Stomach (tissue), 9 donors: ENCODE measurements around the gene SLC39A3. TPM values are rescaled to one million over a fixed set of nuclear protein-coding genes. Genes with fewer than 3 reads are reported as not detected.

ENCODE experiments used
- DNase-seq, 2 donors: peaks; one replicate each; pipeline versions ENCODE4 v3.0.0 to v3.0.0-alpha.2; 2013 to 2019
- H3K27ac ChIP-seq, 5 donors: fragments of 200-600 bp in 4 of 5; sonication (generic) in 4 of 5; one replicate each; pipeline ENCODE4 v1.5.1; 2013 to 2019; ENCODE audit warnings: mild to moderate bottlenecking in 1 of 5, moderate library complexity in 1 of 5
- H3K27me3 ChIP-seq, 3 donors: fragments of 200-600 bp; sonication (generic); one replicate each; pipeline ENCODE4 v1.5.1; 2017 to 2019; ENCODE audit warnings: mixed run types in 1 of 3
- H3K36me3 ChIP-seq, 4 donors: fragments of 200-600 bp; sonication (generic); 1 replicate in 3 of 4; 2 replicates in 1 of 4; pipeline ENCODE4 v1.5.1; 2016 to 2019
- H3K4me1 ChIP-seq, 4 donors: fragments of 200-600 bp; sonication (generic); one replicate each; pipeline ENCODE4 v1.5.1; 2016 to 2019
- H3K4me3 ChIP-seq, 4 donors: fragments of 200-600 bp; sonication (generic) in 3 of 4; one replicate each; pipeline ENCODE4 v1.5.1; 2016 to 2019; ENCODE audit warnings: mild to moderate bottlenecking in 1 of 4
- H3K9me3 ChIP-seq, 4 donors: fragments of 200-600 bp; sonication (generic); one replicate each; pipeline ENCODE4 v1.5.1; 2016 to 2019
- CTCF ChIP-seq, 7 experiments: fragments of 450-650 bp in 4 of 7; fragments of 200-600 bp in 3 of 7; sonication (generic) in 3 of 7; IDR thresholded peaks; one replicate each; pipeline ENCODE4 v1.5.1; 2016 to 2019; ENCODE audit warnings: antibody characterized with exemption in 7 of 7, control low read depth in 2 of 7, mild to moderate bottlenecking in 1 of 7
- EP300 ChIP-seq: sonication (generic); formaldehyde crosslinking; IDR thresholded peaks from one replicate; pipeline ENCODE4 v1.6.1; 2017; ENCODE audit warnings: antibody characterized with exemption
- POLR2A ChIP-seq, 4 donors: fragments of 450-650 bp; IDR thresholded peaks; one replicate each; pipeline ENCODE4 v1.6.1; 2016; ENCODE audit warnings: antibody characterized with exemption in 4 of 4, control low read depth in 2 of 4, mild to moderate bottlenecking in 1 of 4, moderate library complexity in 1 of 4
- POLR2AphosphoS5 ChIP-seq, 3 donors: sonication (generic); formaldehyde crosslinking; IDR thresholded peaks; one replicate each; pipeline ENCODE4 v1.6.1; 2016; ENCODE audit warnings: antibody characterized with exemption in 3 of 3
- WGBS, 5 donors: extraction: QIAGEN DNeasy Blood & Tissue Kit in 3 of 5; methylation state at CpG; one replicate each; pipeline versions ENCODE4 v1.1.5 to v1.1.7; 2013 to 2018; 5-methylcytosine and 5-hydroxymethylcytosine counted together
- intact Hi-C: fragments of 100-400 bp; cut with DNase I; formaldehyde crosslinking; loops from one replicate; pipeline ENCODE4 v1.15.1; 2023; ENCODE audit warnings: low total_unique reads
- polyA plus RNA-seq, 3 donors: library from polyadenylated mRNA; stranded (reverse); fragments of 200-250 nt; gene quantifications; one replicate each; pipeline ENCODE4 v1.2.3, GENCODE V29; 2013
- total RNA-seq, 5 donors: library from RNA; depleted of rRNA; stranded (reverse); fragments of >200 nt; gene quantifications; one replicate each; pipeline versions ENCODE4 v1.1.0 to v1.2.3, GENCODE V29; 2014 to 2016
- donor health status: healthy with polysubstance abuse.
- donor health status: Bipolar disorder and iron deficiency.
- donor health status: healthy.

SLC39A3 gene
- total and polyA plus RNA-seq, 8 donors, result 3.6 to 33.6 (median 14.9) TPM; not detected in 1

DNA sequence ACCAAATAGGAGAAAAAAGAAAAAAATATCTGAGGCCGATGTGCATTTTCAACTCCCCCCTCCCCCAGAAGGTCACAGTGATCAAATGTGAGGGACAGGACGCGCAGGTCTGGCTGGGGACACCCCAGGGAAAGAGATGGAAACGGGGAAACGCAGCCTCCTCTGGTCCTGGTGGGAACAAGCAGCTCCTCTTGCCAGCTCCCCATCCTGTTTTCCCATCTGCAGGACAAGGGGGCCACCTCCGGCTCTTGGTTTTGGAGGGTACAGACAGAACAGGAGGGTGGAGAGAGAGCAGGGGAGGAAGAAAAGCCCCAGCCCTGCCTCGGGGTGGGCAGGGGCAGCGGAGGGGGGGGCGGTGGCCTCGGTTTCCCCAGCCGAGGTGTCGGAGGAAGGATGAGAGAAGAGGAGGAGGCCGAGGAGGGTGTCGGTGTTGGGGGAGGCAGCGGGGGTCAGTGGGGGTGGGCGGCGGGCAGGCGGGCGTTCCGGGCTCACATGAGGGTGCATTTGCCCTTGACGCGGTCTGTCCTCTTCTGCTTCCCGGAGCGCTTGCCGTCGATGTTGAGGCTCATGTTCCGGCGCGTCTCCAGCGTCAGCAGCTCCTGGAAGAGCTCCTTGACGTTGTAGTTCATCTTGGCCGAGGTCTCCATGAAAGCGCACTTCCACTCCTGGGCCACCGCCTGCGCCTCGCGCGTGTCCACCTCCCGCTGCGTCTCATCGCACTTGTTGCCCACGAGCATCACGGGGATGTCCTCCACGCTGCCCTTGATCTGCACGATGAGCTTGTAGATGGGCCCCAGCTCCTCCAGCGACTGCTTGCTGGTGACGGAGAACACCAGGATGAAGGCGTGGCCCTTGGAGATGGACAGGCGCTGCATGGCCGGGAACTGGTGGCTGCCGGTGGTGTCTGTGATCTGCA lies 22.8 kb downstream of the SLC39A3 start:
- intact Hi-C loops, result no loop called here
- Histone ChIP-seq H3K4me3 (no peak overlapping the region), H3K27ac (no peak overlapping the region), H3K27me3 (peaks cover 5 to 40% (median 26%) of the 10 kb centered on the region in 3 donors), H3K9me3 (peaks cover 6 to 13% (median 10%) of the 10 kb centered on the region in 4 donors), H3K36me3 (no peaks in the 10 kb centered on the region), H3K4me1 (peaks cover 13 to 24% (median 21%) of the 10 kb centered on the region in 4 donors)
- 89 to 91% (median 90%) methylated on average over 47 to 51 of the region's 51 CpGs for WGBS, 5 donors
- peak in 1 of 2 donors; percentile 1 for DNase-seq
- TF ChIP-seq EP300, result no peak
- no peak for TF ChIP-seq POLR2AphosphoS5 (IDR thresholded peaks at IDR 0.05)
- no peak for TF ChIP-seq POLR2A (IDR thresholded peaks at IDR 0.05)
- TF ChIP-seq CTCF (IDR thresholded peaks at IDR 0.05), result no peak

- peaks cover 6 to 13% (median 10%) of the 10 kb centered on the region in 4 donors for H3K9me3 ChIP-seq
- H3K36me3 ChIP-seq, result no peaks in the 10 kb centered on the region
- no peak for DNase-seq
- peaks cover 5 to 33% (median 20%) of the 10 kb centered on the region in 3 donors for H3K27me3 ChIP-seq
- peaks cover 13 to 17% (median 15%) of the 10 kb centered on the region in 4 donors for H3K4me1 ChIP-seq
- TF ChIP-seq CTCF (IDR thresholded peaks at IDR 0.05), result no peak
- TF ChIP-seq EP300, result no peak
- no peak for TF ChIP-seq POLR2AphosphoS5 (IDR thresholded peaks at IDR 0.05)
- no peak for TF ChIP-seq POLR2A (IDR thresholded peaks at IDR 0.05)
- intact Hi-C loops, result no loop called here
- no peak overlapping the region for H3K4me3 ChIP-seq
- 87 to 95% (median 92%) methylated on average over 7 to 19 of the region's 19 CpGs for WGBS, 5 donors
- no peak overlapping the region for H3K27ac ChIP-seq
Observed at GRCh38 chr19:2716275-2716650, 23.6 kb downstream of the SLC39A3 start.

DNA sequence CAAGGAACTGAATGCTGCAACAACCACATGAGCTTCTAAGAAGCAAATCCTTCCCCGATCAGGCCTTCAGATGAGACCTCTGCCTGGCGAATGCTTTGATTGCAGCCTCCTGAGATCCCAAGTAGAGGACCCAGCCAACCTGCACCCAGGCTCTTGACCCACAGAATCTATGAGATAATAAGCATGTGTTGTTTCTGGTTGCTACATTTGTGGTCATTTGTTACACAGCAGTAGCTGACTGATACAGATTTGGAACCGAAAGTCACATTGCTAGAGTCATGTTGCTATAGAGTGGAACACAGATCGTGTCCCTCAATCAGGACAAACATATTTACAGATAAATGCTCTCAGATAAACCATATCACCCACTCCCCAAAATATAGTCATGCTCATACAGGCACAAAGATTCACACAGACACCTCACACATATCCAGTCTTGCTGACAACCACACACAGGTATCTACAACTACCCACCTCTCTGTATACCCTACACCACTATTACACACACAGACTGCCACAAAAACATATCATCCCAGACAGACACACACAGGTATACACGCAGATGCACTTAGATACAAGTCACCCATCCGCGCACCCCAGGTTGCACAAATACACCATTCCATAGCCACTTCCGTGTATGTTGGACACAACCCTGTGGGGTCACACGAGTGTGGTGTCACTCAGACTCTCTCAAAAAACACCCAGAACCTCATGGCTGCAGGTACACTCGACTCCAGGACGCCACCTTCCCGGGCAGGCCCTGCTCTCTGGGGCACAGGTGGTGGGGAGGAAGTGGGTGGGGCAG lies 24.1 kb downstream of the SLC39A3 start:
- TF ChIP-seq EP300 (no peak), CTCF (IDR thresholded peaks at IDR 0.05) (no peak), POLR2AphosphoS5 (IDR thresholded peaks at IDR 0.05) (no peak), POLR2A (IDR thresholded peaks at IDR 0.05) (no peak)
- intact Hi-C loops, result no loop called here
- H3K9me3 ChIP-seq, result peaks cover 6 to 13% (median 10%) of the 10 kb centered on the region in 4 donors
- H3K27ac ChIP-seq, result no peak overlapping the region
- peak in 1 of 2 donors; percentile 1 for DNase-seq
- H3K27me3 ChIP-seq, result peaks cover 1 to 28% (median 15%) of the 10 kb centered on the region in 3 donors
- peaks cover 10 to 13% (median 11%) of the 10 kb centered on the region in 4 donors for H3K4me1 ChIP-seq
- no peak overlapping the region for H3K4me3 ChIP-seq
- 92 to 94% (median 92%) methylated on average over 11 to 12 of the region's 12 CpGs for WGBS, 5 donors
- H3K36me3 ChIP-seq, result no peaks in the 10 kb centered on the region
